GM12872 (cell line): ENCODE data around the gene ACSS3.

Source experiments
- TF ChIP-seq, protein P1 (sequence below): IDR thresholded peaks from 3 replicates; pipeline ENCODE4 v1.5.1; 2011; ENCODE audit warnings: low read depth, mild to moderate bottlenecking, low read length, moderate library complexity; ENCODE audit not compliant: insufficient read depth

Gene ACSS3

DNA sequence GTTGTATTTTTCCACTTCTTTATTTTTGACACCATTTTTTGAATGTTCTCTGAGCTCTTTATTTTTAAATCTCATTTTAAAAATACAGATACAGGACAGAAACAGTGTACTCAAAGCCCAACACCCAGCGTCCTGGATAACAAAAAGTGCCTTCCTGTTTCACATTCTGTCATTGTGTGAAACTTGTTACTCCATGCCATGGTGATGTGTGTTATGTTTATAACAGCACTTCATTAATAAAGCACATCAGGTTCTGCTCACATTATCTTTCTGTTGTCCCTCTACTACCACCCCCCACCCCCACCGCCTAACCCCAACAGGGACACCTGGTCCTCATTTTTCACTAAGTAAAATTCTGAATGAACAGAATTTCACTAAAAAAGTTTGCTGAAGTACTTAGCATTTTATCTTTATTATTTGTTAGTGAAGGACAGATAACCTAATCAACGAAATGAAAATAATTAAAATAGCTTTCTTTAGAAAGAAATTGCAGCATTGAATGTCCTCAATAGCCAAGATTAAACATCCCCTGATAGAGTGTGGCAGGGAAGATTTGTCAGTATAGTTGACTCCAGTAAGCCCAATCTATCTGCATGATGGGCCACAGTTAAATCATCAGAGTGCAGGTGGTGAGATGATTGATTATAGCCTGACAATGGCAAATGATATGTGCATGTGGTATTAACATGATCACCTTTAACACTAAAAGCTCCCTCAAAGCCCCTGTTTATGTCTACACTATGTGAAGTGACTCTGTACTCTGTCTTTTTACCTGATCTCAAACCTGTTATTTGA lies 153.9 kb downstream of the ACSS3 start:
- TF ChIP-seq, protein P1, sequence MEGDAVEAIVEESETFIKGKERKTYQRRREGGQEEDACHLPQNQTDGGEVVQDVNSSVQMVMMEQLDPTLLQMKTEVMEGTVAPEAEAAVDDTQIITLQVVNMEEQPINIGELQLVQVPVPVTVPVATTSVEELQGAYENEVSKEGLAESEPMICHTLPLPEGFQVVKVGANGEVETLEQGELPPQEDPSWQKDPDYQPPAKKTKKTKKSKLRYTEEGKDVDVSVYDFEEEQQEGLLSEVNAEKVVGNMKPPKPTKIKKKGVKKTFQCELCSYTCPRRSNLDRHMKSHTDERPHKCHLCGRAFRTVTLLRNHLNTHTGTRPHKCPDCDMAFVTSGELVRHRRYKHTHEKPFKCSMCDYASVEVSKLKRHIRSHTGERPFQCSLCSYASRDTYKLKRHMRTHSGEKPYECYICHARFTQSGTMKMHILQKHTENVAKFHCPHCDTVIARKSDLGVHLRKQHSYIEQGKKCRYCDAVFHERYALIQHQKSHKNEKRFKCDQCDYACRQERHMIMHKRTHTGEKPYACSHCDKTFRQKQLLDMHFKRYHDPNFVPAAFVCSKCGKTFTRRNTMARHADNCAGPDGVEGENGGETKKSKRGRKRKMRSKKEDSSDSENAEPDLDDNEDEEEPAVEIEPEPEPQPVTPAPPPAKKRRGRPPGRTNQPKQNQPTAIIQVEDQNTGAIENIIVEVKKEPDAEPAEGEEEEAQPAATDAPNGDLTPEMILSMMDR = no peak

DNA sequence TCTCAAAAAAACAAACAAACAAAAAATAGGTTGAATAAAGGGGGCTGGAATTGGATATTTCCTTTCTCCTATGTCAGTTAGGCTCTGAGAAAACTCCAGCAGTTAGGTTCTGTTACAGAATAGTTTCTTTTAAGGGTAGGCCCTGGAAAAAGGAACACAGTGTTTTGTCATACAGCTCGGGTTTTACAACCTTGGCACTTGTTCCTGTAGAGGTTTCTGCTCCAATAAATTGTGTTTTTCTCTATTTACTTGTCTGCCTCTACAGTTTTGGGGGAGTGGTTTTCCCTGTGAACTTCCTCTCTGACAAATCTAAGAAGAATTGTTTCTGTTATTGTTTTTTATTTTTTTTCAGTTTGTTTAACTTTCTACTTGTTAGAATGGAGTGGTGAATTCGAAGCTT lies 167.6 kb downstream of the ACSS3 start:
- TF ChIP-seq, protein P1 = no peak

DNA sequence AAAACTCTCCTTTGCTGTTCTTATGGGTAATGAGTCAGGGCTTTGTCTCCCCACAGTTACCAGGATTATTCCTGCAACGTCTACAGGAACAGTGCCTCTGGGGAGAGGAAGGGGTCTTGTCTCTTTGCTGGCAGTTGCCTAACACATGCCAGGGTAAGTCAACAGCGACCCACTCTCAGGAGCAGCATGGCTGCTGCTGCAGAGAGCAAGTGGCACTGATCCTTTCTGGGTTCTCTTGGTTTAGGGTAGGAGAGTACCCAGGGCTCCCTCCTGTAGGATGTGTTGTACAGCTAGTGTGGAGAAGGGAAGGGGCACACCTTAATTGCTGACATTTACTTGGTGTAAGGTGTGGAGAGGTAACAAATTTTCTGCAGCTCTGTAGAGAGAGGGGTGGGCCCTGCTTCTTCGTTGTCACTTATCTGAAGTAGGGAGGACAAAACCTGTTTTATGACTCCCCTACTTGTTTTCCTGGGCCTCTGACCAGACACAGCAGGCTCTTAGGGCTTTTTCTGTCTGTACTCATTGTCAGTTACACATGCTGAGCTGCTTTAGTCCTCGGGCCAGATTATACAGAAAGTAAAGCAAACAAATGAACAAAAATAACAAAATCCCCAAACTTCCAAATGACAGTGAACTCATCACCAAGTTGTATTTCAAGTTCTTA lies 168.2 kb downstream of the ACSS3 start:
- TF ChIP-seq, protein P1 = no peak

DNA sequence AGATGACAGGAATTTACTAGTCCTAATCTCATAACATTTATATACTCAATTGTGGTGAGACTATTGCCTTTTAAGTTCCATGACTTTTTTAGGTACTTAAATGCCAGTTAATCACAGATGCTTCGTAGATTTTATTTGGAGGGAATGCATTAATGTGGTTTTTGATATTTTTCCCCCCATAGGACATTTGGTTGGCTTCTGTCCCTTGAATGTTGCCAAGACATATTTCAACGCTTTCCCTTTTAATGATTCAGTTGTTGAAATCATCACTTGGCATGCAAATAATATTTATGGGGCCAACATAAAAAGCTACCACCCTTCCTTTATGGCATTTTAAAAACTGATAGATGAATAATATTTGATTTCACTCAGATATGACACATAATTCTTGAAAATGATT lies 172.1 kb downstream of the ACSS3 start:
- TF ChIP-seq, protein P1 = no peak

DNA sequence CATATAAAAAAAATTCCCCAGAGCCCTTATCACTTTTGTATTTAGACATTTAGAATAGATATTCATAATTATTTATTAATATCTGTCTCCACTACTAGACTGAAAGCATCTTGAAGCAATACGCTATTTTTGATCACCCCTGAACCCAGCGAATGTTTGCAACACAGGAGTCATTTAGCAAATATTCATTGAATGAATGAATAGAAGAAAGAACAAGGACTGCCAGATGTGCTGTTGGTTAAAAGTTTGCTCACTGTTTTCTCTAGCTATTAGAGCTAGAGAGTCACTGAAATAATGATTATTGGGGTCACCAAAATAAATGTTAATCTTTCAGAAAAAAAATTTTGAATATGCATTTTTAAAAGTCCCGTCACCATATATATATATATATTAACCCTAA lies 174.3 kb downstream of the ACSS3 start:
- TF ChIP-seq, protein P1 = no peak

DNA sequence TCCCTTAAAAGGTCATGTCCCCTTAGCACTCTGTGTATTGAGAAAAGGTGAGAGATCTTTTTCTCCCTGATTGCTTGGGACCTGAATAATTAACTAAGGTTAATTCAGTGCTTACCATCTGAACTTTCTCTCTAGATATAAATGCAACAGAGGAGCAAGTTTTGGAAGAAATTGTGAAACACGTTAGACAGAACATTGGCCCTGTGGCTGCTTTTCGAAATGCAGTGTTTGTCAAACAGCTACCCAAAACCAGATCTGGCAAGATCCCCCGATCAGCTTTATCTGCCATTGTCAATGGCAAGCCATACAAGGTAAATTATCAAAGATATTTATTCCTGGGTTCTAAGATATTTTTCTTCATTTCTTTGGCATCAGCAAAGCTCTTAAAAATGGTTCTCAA lies 175.5 kb downstream of the ACSS3 start:
- TF ChIP-seq, protein P1 = no peak

DNA sequence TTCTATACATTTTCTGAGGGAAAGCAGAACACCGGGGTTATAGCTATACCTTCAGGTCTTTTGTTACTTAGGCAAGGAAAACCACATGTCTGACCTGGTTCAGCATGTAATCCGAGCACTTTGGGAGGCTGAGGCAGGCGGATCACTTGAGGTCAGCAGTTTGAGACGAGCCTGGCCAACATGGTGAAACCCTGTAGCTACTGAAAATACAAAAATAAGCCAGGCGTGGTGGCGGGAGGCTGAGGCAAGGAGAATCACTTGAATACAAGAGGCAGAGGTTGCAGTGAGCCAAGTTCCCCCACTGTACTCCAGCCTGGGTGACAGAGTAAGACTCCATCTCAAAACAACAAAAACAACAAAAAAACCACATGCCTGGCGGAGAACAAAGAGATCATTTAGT lies 177.6 kb downstream of the ACSS3 start:
- TF ChIP-seq, protein P1 = no peak
